Esophagus muscularis mucosa (tissue), 4 donors: ENCODE results near the gene VAPA. TPM values are rescaled to one million over a fixed set of nuclear protein-coding genes. Genes with fewer than 3 reads are reported as not detected.

Source experiments
- DNase-seq: peaks from one replicate; pipeline ENCODE4 v3.0.0-alpha.2; 2017; ENCODE audit errors: extremely low spot score
- H3K27ac ChIP-seq, 4 donors: fragments of 200-600 bp; sonication (generic); replicated peaks in 1 of 4; 1 replicate in 3 of 4; 2 replicates in 1 of 4; pipeline ENCODE4 v1.5.1; 2016 to 2019; ENCODE audit warnings: mild to moderate bottlenecking in 1 of 4
- H3K27me3 ChIP-seq, 4 donors: fragments of 200-600 bp; sonication (generic); one replicate each; pipeline versions ENCODE4 v1.5.1 to v1.6.0; 2016 to 2019
- H3K36me3 ChIP-seq, 4 donors: fragments of 200-600 bp; sonication (generic); one replicate each; pipeline ENCODE4 v1.5.1; 2016 to 2019
- H3K4me1 ChIP-seq, 4 donors: fragments of 200-600 bp; sonication (generic); one replicate each; pipeline ENCODE4 v1.5.1; 2016 to 2019
- H3K4me3 ChIP-seq, 4 donors: fragments of 200-600 bp; sonication (generic); 1 replicate in 2 of 4; 2 replicates in 2 of 4; pipeline ENCODE4 v1.5.1; 2016 to 2019; ENCODE audit warnings: mild to moderate bottlenecking in 4 of 4, moderate library complexity in 1 of 4
- H3K9me3 ChIP-seq, 4 donors: fragments of 200-600 bp; sonication (generic); 1 replicate in 3 of 4; 2 replicates in 1 of 4; pipeline ENCODE4 v1.5.1; 2016 to 2019
- EP300 ChIP-seq: sonication (generic); formaldehyde crosslinking; IDR thresholded peaks from one replicate; pipeline ENCODE4 v1.6.1; 2017; ENCODE audit warnings: antibody characterized with exemption
- POLR2A ChIP-seq: fragments of 450-650 bp; IDR thresholded peaks from one replicate; pipeline ENCODE4 v1.6.1; 2017; ENCODE audit warnings: antibody characterized with exemption, moderate library complexity, mild to moderate bottlenecking, low read depth
- POLR2AphosphoS5 ChIP-seq, 2 donors: sonication (generic); formaldehyde crosslinking; IDR thresholded peaks; one replicate each; pipeline ENCODE4 v1.6.1; 2017; ENCODE audit warnings: antibody characterized with exemption in 2 of 2
- WGBS: methylation state at CpG from one replicate; pipeline ENCODE4 v1.1.5; 2018; 5-methylcytosine and 5-hydroxymethylcytosine counted together
- intact Hi-C: fragments of 100-400 bp; cut with DNase I; formaldehyde crosslinking; loops from one replicate; pipeline ENCODE4 v1.15.1; 2023
- total RNA-seq, 4 donors: library from RNA; depleted of rRNA; stranded (reverse); fragments of >200 nt; gene quantifications; one replicate each; pipeline versions ENCODE4 v1.1.0 to v1.2.1, GENCODE V29; 2016
- TF ChIP-seq, protein P1 (sequence below), 3 experiments: fragments of 200-600 bp in 2 of 3; fragments of 450-650 bp in 1 of 3; sonication (generic) in 2 of 3; IDR thresholded peaks; one replicate each; pipeline ENCODE4 v1.5.1; 2017 to 2019; ENCODE audit warnings: antibody characterized with exemption in 3 of 3, mild to moderate bottlenecking in 2 of 3, moderate library complexity in 1 of 3

VAPA gene
- total RNA-seq, 4 donors from 2014 or later: 198 to 336 (median 260) TPM

DNA sequence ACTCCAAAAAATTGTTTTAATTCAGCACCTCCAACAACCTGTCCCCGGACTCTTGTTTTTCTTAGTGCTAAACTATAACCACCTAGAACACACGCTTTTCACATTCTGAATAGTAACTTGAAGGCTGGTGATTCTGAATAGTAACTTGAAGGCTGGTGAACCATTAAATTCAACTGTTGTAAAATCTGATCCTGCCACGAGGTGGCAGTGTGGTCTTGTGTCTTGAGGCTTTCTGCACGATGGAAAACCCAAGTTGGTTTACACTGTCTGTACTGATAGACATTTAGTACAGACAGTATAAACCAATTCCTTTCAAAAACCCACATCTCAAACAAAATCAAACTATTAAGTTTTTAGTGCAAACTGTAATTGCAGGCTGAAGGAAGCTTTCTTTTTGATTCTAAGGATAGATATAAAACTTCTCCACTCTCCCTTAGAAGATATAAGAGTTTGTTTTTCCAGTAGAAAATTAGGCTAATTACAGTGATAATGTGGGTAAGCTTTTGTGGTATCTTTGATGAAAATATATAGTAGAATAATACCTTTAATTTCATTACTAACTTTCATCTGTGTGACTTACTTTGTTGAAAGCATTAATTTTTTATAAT is 57.6 kb downstream of the VAPA start:
- TF ChIP-seq POLR2AphosphoS5 (IDR thresholded peaks at IDR 0.05) (peak in 1 of 2 donors; percentile 10), EP300 (no peak), POLR2A (no peak)
- TF ChIP-seq, protein P1, sequence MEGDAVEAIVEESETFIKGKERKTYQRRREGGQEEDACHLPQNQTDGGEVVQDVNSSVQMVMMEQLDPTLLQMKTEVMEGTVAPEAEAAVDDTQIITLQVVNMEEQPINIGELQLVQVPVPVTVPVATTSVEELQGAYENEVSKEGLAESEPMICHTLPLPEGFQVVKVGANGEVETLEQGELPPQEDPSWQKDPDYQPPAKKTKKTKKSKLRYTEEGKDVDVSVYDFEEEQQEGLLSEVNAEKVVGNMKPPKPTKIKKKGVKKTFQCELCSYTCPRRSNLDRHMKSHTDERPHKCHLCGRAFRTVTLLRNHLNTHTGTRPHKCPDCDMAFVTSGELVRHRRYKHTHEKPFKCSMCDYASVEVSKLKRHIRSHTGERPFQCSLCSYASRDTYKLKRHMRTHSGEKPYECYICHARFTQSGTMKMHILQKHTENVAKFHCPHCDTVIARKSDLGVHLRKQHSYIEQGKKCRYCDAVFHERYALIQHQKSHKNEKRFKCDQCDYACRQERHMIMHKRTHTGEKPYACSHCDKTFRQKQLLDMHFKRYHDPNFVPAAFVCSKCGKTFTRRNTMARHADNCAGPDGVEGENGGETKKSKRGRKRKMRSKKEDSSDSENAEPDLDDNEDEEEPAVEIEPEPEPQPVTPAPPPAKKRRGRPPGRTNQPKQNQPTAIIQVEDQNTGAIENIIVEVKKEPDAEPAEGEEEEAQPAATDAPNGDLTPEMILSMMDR (IDR thresholded peaks at IDR 0.05): peak; percentile 82 to 86 (median 83)
- Histone ChIP-seq H3K4me3 (no peak overlapping the region), H3K27ac (no peak overlapping the region), H3K27me3 (no peaks in the 10 kb centered on the region), H3K9me3 (peaks cover 0 to 14% (median 14%) of the 10 kb centered on the region in 4 donors), H3K4me1 (peaks cover 0 to 20% (median 6%) of the 10 kb centered on the region in 4 donors), H3K36me3 (no peaks in the 10 kb centered on the region)
- WGBS: 7% methylated on average over 4 of the region's 4 CpGs
- no peak for DNase-seq
- intact Hi-C loops: loop anchor here (2.0 kb wide), 1 partner anchor 547 kb away; no protein-coding TSS in a partner anchor

DNA sequence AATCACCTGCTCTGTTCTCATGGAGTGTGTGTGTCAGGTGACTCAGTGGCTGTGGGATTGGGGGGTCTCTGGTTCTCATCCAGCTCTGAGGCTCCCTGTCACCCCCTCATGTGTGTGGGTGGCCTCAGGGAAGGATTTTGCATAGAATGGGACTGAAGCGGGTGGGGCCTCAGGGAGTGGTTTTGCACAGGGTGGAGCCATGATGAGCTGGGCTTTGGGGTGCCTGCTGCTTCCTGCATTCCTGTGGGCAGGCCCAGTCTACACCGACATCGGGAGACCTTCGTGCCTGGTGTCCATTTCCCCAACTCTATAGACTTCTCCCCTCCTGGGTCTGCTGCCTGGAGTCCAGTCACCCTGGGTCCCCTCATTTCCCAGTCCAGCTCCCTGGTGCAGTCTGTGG is 59.7 kb downstream of the VAPA start:
- no peak for DNase-seq
- H3K27ac ChIP-seq: no peak overlapping the region
- no peak overlapping the region for H3K4me3 ChIP-seq
- peaks cover 0 to 16% (median 6%) of the 10 kb centered on the region in 4 donors for H3K4me1 ChIP-seq
- no peaks in the 10 kb centered on the region for H3K27me3 ChIP-seq
- TF ChIP-seq, protein P1 (IDR thresholded peaks at IDR 0.05): no peak
- no peak for TF ChIP-seq EP300
- TF ChIP-seq POLR2AphosphoS5 (IDR thresholded peaks at IDR 0.05): no peak
- no peak for TF ChIP-seq POLR2A
- peaks cover 0 to 18% (median 14%) of the 10 kb centered on the region in 4 donors for H3K9me3 ChIP-seq
- no peaks in the 10 kb centered on the region for H3K36me3 ChIP-seq
- 80% methylated on average over 4 of the region's 4 CpGs for WGBS
- intact Hi-C loops: no loop called here

DNA sequence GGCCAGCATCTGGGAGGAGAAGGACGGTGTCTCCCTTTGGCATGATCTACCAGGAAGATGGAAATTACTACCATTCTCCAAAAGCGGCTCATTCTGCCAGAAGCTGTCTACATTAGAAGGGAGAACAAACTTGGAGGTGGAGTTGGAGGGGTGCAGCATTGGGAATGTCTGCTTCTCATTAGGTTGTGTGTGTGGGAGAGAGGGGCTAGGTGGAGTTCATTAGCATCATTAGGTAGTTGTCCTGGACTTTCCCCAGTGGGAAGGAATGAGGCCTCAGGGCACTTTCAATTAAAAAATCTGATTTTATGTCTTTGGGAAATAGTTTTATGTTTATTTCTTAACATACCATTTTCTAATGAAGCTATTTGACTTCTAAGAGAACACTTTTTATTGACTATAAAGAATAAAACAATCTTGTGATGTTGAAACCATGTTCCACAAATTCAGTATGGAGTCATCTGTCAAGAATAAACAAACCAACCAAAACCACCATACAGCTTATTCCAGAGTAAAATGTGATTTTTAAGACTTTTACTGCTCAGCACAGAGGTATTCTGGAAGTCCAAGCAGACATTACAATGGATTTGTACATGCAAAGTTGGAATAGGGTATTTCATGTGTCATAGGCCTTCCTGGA is 60.6 kb downstream of the VAPA start:
- no peaks in the 10 kb centered on the region for H3K27me3 ChIP-seq
- H3K4me1 ChIP-seq: peaks cover 0 to 9% (median 6%) of the 10 kb centered on the region in 4 donors
- intact Hi-C loops: no loop called here
- no peak for DNase-seq
- no peaks in the 10 kb centered on the region for H3K36me3 ChIP-seq
- 93% methylated on average over 2 of the region's 2 CpGs for WGBS
- H3K27ac ChIP-seq: no peak overlapping the region
- TF ChIP-seq, protein P1 (IDR thresholded peaks at IDR 0.05): no peak
- no peak for TF ChIP-seq EP300
- no peak for TF ChIP-seq POLR2A
- TF ChIP-seq POLR2AphosphoS5 (IDR thresholded peaks at IDR 0.05): no peak
- no peak overlapping the region for H3K4me3 ChIP-seq
- peaks cover 0 to 18% (median 14%) of the 10 kb centered on the region in 4 donors for H3K9me3 ChIP-seq

DNA sequence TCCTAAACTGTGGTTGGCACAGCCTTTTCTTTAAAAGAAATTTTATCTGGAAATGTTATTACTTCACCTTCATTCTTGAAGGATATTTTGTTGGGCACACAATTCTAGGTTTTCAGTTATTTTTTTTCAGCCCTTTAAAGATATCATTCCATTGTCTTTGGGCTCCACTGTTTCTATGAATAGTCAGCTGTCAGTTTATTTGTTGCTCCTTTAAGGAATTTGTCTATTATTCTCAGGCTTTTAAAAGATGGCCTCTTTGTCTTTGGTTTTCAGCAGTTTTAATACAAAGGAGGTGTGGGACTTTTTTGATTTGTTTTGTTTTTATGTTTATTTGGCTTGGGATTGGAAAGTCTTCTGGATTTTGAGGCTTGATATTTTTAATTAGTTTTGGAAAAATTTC is 61.8 kb downstream of the VAPA start:
- H3K27ac ChIP-seq: no peak overlapping the region
- H3K36me3 ChIP-seq: no peaks in the 10 kb centered on the region
- no peak for TF ChIP-seq EP300
- TF ChIP-seq, protein P1 (IDR thresholded peaks at IDR 0.05): no peak
- TF ChIP-seq POLR2A: no peak
- no peak for TF ChIP-seq POLR2AphosphoS5 (IDR thresholded peaks at IDR 0.05)
- intact Hi-C loops: no loop called here
- DNase-seq: no peak
- no peaks in the 10 kb centered on the region for H3K27me3 ChIP-seq
- peaks cover 0 to 18% (median 14%) of the 10 kb centered on the region in 4 donors for H3K9me3 ChIP-seq
- peaks cover 0 to 9% (median 6%) of the 10 kb centered on the region in 4 donors for H3K4me1 ChIP-seq
- H3K4me3 ChIP-seq: no peak overlapping the region
